SKM-1 treated with dmso at 0.1 percent for 144 hours (cell line): ENCODE results near the gene SYVN1.

Experiments
- DNase-seq: peaks from one replicate; lab custom pipeline; 2025; ENCODE audit not compliant: unreplicated experiment; lab: John Stamatoyannopoulos, UW

SYVN1 gene

DNA sequence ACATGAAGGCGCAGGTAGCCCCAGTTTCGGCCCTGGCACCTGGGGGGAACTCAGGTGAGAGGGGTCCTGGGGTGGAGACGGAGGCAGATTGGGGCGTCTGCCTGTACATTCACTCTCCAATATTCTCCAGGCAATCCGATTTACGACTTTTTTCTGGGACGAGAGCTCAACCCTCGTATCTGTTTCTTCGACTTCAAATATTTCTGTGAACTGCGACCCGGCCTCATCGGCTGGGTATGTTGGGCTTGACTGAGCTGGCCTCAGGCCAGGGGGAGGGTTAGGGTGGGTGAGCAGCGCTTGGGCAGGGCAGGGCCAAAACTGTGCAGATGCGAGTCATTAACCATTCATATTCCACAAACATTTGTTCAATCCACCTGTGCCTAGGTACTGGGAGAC, 21.0 kb downstream of the SYVN1 start:
- DNase-seq, result no peak

DNA sequence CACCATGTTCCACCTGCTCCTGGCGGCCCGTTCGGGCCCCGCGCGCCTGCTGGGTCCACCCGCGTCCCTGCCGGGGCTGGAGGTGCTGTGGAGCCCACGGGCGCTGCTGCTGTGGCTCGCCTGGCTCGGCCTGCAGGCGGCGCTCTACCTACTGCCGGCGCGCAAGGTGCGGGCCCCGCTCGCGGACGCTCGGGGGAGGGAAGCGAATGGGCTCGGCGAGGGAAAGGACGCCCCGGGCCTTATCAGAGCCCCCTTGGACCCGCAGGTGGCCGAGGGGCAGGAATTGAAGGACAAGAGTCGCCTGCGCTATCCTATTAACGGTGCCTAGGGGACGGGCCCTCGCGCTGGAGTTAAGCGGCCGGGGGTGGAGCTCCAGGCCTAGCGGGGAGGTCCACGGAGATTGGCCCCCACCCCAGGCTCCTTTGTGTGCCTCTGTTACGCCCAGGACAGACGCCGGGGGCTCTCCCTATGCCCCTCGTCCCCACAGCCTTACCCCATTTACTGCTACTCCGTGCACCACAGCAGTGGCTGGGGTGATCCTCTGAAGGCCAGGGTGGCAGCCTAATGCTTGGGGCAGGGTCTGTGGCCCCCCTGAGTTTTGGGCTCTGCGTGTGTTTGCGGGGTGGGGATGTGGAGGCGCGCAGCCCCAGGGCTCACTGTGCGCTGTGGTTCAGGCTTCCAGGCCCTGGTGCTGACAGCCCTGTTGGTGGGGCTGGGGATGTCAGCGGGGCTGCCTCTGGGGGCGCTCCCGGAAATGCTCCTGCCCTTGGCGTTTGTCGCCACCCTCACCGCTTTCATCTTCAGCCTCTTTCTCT, 21.6 kb downstream of the SYVN1 start:
- peak; percentile 20 for DNase-seq

DNA sequence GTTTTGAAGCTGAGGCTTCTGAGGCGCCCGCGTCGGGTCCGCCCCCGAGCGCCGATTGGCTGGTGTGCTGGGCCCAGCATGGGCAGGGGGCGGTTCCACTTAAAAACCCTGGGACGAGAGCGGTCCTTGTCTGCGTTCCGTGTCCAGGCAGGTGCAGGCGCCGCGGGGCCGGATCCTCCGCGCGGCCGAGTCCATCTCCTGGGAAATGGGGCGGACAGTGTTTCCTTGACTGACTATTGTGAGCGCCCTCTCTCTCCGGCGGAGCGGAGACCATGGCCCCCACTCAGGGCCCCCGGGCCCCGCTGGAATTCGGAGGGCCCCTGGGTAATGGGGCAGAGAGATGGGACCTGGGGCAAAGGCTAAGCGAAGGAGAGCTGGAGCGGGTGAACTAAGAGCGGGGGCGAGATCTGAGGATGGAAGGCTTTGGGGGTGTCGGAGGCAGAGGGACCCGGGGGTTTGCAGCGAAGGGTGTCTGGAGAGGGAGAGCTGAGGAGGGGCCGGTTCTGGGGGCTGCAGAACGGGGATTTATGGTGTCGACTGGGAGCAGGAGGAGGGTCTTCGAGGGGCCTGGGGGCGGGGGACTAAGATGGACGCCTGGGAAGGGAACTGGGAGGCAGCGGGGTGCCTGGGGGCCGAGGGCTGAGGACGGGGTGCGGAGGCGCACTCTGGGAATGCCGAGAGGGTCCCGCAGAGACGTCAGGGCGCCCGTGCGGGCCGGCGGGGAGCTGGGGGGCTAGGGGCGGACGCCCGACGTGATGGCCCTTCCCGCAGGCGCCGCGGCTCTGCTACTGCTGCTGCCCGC, 22.4 kb downstream of the SYVN1 start, which contains the start of gene TM7SF2:
TM7SF2 (plus strand) TSS at position 129 of the 802 bp plus-strand sequence; CDS start at position 273, 144 bp downstream.
- DNase-seq, result no peak

DNA sequence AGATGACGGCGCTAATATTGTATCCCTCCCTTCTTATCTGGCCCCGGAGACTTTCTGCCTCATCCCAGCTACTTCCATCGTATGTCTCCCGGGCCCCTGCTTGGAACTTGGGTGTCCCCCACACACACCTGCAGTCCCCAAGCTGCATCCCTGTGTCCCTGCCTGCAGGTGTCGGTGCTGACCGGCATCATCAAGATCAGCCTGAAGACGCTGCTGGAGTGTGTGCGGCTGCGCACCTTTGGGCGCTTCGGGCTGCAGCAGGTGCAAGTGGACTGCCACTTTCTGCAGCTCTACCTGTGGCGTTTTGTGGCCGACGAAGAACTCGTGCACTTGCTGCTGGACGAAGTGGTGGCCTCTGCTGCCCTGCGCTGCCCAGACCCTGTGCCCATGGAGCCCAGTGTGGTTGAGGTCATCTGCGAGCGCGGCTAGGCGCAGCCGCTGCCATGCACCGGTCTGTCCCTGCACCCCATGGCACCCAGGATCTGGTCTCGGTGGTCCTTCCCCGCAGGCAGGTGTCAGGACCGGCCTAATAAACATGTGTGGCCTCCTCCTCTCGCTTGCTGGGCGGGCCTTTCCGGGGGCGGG, 23.1 kb downstream of the SYVN1 start:
- no peak for DNase-seq

DNA sequence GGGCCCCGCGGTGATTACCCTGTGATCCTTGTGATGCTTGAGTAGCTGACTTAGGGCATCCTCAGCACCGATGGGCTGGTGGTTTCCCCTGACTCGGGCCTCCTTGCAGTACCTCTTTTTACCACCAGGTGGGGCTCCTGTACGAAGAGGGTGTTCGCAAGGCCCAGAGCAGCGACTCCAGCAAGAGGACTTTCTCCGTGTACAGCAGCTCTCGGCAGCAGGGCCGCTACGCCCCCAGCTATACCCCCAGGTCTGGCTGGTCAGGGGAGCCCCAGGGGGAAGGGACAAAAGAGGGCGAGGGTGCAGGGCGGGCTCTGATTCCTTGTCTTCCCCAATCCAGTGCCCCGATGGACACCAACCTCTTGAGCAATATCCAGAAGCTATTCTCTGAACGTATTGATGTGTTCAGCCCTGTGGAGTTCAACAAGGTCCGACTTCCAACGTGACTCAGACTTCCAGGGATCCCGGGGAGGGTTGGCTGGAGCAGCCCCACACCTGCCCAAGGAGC, 23.9 kb downstream of the SYVN1 start:
- peak; percentile 57 for DNase-seq

DNA sequence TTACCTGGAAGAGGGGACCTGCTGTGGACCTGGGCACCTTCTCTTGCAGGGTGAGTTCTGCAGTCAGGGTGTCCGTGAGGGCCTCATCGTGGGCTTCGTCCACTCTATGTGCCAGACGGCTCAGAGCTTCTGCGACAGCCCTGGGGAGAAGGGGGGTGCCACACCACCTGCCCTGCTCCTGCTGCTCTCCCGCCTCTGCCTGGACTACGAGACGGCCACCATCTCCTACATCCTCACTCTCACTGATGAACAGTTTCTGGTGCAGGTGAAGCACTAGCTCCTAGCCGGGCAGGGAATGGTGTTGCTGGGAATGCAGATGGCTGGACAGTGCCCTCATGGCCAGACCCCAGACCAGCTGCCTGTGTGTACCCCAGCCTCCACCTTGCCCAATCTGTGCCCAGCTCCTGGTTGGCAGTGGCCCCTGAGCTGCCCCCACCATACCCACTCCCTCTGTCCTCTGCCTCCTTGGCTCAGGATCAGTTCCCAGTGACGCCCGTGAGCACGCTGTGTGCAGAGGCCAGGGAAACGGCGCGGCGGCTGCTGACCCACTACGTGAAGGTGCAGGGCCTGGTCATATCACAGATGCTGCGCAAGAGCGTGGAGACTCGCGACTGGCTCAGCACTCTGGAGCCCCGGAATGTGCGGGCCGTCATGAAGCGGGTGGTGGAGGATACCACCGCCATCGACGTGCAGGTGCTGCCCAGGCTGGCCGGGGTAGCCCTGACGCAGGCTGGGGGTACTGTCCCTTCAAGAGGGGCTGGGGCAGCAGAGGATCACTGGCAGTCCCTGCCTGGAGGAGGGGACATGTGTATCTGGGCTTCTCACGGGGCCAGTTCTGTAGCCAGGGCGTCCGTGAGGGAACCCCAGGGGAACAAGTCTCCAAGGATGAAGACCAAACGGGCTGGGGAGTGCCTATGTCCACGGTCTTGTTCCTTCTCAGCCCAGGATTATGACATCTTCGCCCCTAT, 24.8 kb downstream of the SYVN1 start:
- no peak for DNase-seq

DNA sequence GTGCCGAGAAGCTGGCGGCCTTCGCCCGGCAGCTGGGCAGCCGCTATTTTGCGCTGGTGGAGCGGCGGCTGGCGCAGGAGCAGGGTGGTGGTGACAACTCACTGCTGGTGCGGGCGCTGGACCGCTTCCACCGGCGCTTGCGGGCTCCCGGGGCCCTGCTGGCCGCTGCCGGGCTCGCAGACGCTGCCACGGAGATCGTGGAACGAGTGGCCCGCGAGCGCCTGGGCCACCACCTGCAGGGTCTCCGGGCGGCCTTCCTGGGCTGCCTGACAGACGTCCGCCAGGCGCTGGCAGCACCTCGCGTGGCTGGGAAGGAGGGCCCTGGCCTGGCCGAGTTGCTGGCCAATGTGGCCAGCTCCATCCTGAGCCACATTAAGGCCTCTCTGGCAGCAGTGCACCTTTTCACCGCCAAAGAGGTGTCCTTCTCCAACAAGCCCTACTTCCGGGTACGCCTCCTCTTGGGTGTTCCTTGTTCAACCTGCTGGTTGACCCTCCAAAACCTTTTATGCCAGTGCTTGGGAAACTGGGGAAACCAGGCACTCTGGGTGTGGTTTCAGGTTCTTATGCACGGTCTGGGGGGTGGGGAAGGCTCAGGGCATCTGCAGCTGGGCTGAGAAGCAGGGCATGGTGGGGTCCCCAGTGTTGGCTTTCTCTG, 25.7 kb downstream of the SYVN1 start:
- no peak for DNase-seq

DNA sequence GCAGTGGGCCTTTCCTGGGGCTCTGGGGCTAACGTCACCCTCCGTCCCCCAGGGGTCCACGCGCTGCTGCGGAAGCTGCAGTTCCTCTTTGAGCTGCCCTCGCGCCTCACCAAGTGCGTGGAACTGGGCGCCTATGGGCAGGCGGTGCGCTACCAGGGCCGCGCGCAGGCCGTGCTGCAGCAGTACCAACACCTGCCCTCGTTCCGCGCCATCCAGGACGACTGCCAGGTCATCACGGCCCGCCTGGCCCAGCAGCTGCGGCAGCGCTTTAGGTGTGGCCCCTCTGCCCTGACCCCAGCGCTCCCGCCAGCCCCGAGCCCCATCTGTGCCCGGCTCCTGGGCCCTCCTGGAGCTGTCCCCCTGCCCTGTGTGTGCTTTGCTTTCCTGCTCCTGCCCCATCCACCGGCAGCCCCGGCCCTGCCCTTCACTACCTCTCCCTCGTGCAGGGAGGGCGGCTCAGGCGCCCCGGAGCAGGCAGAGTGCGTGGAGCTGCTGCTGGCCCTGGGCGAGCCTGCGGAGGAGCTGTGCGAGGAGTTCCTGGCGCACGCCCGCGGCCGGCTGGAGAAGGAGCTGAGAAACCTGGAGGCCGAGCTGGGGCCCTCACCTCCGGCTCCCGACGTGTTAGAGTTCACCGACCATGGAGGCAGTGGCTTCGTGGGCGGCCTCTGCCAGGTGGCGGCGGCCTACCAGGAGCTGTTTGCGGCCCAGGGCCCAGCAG, 26.4 kb downstream of the SYVN1 start:
- no peak for DNase-seq

DNA sequence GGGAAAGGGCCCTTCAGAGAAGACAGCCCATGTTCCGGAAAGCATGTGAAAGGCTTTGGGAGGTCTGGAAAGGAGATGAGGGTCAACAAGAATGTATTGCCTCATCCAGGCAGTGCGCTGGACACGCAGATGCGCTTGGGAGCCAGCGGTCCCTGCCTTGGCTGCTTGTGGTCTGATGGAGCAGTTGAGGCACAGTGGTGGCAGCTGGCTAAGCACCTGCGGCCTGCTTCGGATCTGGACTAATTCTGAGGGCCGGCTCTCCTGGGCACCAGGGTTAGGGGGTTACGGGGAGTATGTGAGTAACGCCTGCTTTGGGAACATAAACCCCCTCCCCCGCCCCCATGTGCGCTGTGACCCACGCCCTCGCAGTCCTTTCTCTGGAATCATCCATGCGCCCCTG, 27.2 kb downstream of the SYVN1 start:
- no peak for DNase-seq

DNA sequence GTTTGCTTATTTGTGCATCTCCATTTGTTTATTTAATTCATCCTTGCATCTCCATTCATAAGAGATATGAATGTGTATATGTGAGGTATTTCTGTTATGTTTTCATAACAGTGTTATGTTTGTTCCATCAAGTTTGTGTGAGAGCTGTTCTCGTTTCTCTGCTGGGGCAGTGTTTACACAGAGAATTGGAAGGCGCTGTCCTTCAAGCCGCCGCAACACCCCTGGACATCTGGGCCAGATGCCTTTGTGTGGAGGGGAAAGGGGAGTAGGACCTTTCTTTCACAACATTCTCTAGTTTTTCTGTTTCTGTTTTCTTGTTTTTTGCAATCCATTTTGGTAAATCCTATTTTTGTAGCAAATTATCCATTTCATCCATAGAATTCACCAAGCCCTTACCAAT, 29.7 kb downstream of the SYVN1 start:
- no peak for DNase-seq

DNA sequence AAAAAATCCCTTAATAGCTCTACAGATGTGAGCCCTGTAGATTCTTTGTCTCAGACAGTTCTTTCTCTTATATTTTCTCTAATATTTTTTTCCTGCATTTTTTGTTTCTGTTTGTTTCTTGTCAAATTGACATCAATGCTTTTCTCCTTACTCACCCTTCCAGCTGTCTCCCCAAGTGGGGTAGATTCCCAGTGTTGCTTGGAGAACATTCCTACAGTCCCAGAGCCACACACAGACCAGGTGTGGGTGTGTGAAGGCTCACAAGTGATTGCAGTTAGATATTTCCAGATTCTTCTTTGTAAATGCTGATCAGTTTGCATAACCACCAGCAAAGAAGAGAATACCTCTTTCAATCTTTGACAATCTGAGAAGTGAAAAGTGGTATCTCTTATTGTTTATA, 30.8 kb downstream of the SYVN1 start:
- no peak for DNase-seq

DNA sequence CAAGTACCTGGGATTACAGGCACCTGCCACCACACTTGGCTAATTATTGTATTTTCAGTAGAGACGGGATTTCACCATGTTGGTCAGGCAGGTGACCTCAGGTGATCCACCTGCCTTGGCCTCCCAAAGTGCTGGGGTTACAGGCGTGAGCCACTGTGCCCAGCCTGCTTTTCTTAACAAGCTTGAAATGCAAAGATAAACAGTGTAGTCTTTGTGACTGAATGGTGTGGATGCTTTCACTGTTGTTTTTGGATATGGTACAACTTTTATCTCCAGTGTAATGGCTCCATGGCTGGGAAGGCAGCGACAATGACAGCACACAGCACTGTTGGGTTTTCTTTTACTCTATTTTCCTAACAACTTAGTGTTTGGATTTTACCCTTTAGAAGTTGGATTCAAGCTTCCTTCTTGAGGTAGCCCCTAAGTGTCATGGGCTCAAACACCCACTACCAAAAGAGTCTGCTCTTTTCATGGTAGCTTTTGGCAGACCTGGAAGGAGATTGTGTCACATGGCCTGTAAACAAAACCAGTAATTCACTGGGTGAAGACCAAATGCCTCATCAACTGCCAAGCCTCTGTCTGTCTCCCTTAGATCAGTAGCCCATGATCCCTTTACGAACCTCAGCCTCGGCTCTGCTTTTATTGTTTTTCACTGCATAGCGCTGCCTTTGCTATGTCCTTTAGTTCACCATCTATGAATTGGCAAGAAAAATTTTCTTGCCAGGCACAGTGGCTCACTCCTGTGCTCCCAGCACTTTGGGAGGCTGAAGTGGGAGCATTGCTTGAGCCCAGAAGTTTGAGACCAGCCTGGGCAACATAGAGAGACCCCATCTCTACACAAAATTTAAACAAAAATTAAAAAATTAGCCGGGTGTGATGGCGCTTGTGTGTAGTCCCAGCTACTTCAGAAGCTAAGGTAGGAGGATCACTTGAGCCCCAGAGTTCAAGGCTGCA, 31.9 kb downstream of the SYVN1 start:
- DNase-seq, result no peak

DNA sequence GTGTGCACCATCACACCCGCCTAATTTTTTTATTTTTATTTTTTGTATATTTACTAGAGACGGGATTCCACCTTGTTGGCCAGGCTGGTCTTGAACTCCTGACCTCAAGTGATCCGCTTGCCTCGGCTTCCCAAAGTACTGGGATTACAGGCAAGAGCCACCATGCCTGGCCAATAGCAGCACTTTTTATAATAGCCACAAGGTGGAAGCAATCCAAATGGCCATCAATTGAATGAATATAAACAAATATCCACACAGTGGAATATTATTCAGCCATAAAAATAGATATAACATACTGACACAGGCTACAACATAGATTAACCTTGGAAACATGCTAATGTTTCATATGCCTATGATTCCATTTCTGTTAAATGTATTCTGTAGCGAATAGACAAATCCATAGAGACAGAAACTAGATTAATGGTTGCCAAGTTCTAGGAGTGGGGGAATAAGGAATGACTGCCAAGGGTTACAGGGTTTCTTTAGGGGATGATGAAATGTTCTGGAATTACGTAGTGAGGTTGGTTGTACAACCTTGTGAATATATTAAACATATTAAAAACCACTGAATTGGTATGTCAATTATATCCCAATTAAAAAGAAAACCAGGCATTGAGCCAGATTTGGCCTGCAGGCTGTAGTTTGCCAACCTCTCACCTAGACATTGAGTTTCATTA, 33.5 kb downstream of the SYVN1 start:
- DNase-seq, result no peak

DNA sequence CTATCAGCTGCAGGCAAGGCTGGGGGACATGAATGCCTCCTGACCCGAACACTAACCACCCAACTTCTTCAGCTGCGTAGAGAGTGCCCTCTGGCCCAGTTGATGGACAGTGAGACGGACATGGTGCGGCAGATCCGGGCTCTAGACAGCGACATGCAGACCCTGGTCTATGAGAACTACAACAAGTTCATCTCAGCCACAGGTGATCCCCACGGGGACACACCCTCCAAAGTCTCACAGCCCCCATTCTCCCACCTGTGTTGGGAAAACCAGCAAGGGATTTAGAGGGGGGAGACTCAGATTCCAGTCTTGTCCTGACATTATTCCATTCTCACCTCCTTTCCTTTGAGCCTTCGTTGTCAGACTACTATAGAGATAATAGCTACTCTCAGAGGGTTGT, 37.4 kb downstream of the SYVN1 start:
- DNase-seq, result no peak

DNA sequence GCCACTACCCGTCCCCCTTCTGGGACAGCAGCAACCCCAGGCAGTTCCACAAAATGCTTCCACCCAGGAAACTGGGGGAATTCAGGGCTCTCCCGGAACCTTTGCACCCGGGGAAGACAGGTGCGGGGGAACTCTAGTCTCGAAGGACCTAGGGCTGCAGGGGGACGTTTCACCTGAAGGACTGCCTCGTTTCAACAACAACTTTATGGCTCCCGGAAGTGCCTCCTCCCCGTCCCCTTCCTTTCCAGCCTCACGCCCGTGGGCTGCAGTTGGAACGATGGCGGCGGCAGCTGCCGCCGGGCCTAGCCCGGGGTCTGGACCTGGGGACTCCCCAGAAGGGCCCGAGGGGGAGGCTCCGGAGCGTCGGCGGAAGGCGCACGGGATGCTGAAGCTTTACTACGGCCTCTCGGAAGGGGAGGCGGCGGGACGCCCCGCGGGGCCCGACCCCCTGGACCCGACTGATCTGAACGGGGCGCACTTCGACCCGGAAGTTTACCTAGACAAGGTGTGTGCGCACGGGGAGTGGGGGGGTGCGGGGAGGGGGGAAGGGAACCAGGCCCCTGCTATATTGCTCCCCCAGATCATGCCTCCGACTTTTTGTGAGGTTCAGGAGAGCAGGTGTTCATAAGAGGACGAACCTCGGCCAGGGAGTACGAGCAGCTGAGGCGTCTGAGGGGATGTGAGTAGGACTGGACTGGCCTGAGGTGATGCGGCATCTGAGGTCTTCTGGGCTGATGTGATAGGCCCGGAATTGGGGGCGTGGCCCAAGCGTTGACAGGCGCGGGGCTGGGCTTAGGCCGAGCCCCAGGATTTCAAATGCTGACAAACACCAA, 38.1 kb downstream of the SYVN1 start, which contains the start of gene VPS51:
VPS51 (plus strand) TSS at position 241 of the 833 bp plus-strand sequence; CDS start at position 278, 37 bp downstream.
- DNase-seq, result peak; percentile 85

DNA sequence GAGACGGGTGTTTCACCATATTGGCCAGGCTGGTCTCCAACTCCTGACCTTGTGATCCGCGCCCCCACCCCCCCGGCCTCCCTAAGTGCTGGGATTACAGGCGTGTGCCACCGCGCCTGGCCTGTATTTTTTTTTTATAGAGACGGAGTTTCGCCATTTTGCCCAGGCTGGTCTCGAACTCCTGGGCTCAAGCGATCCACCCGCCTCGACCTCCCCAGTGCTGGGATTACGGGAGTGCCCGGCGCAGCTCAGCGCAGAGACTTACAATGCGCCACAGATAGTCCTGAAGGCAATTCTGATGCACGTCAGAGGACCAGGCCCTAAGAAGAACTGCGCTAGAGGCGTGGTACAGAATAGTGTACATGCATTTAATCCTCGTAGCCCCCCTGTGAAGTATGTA, 38.9 kb downstream of the SYVN1 start:
- no peak for DNase-seq

DNA sequence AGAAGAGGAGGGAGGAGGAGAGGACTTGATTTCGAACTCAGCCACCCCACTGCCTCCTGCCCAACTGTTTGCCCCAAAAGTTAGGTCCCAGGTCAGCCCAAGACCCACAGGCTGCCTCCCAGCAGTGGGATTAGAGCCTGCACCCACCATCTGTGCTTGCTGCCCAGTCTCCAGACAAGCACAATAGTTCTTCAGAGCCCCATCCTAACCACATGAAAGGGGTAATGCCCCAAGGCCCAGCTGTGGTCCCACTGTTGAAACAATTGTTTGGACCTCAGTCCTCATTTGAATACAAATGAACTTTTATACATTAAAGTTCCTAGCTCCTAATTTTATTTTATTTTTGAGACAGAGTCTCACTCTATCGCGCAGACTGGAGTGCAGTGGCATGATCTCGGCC, 43.7 kb downstream of the SYVN1 start:
- no peak for DNase-seq
